Loucy (cell line): Measurements from ENCODE around the gene G0S2.

Experiments used
- H2AFZ ChIP-seq: fragments of 200-600 bp; sonication (generic); 2 replicates; pipeline ENCODE4 v1.6.0; 2016; ENCODE audit warnings: antibody characterized with exemption, mild to moderate bottlenecking, low read length, moderate library complexity
- H3F3A ChIP-seq: fragments of 200-600 bp; 2 replicates; pipeline ENCODE4 v1.6.0; 2016; ENCODE audit warnings: antibody characterized with exemption, low read depth, mild to moderate bottlenecking
- H3K27me3 ChIP-seq: fragments of 200-600 bp; sonication (generic); 2 replicates; pipeline ENCODE4 v1.6.1; 2014; ENCODE audit warnings: low read length, mild to moderate bottlenecking; ENCODE audit not compliant: insufficient read depth, poor library complexity, severe bottlenecking
- H3K36me3 ChIP-seq: fragments of 200-600 bp; sonication (generic); 2 replicates; pipeline ENCODE4 v1.6.1; 2016; ENCODE audit warnings: low read length; ENCODE audit not compliant: insufficient read depth
- H3K4me1 ChIP-seq: fragments of 200-600 bp; sonication (generic); 2 replicates; pipeline ENCODE4 v1.5.1; 2014; ENCODE audit warnings: low read length, mild to moderate bottlenecking; ENCODE audit not compliant: insufficient read depth, poor library complexity, severe bottlenecking
- H3K4me2 ChIP-seq: fragments of 200-600 bp; sonication (generic); 2 replicates; pipeline ENCODE4 v1.6.0; 2014; ENCODE audit warnings: antibody characterized with exemption, low read length, low read depth, mild to moderate bottlenecking; ENCODE audit not compliant: poor library complexity, severe bottlenecking
- H3K4me3 ChIP-seq: fragments of 200-600 bp; sonication (generic); 2 replicates; pipeline ENCODE4 v1.5.1; 2014; ENCODE audit warnings: low read length, mild to moderate bottlenecking, mixed read lengths; ENCODE audit not compliant: poor library complexity, severe bottlenecking
- H3K79me2 ChIP-seq: fragments of 200-600 bp; sonication (generic); 2 replicates; pipeline ENCODE4 v1.6.1; 2014; ENCODE audit warnings: low read length; ENCODE audit not compliant: insufficient read depth
- H3K9ac ChIP-seq: fragments of 200-600 bp; sonication (generic); 2 replicates; pipeline ENCODE4 v1.6.0; 2014; ENCODE audit warnings: mild to moderate bottlenecking, low read depth, low read length, moderate library complexity; ENCODE audit not compliant: poor library complexity, severe bottlenecking
- H3K9me2 ChIP-seq: fragments of 200-600 bp; sonication (generic); replicated peaks from 2 replicates; pipeline ENCODE4 v1.6.1; 2016; ENCODE audit warnings: low read depth, low read length, mixed read lengths
- H3K9me3 ChIP-seq: fragments of 200-600 bp; sonication (generic); 2 replicates; pipeline ENCODE4 v1.6.1; 2014; ENCODE audit warnings: mild to moderate bottlenecking, antibody characterized with exemption, low read length, low read depth; ENCODE audit not compliant: insufficient read depth
- H4K20me1 ChIP-seq: fragments of 200-600 bp; sonication (generic); 2 replicates; pipeline ENCODE4 v1.6.0; 2014; ENCODE audit warnings: antibody characterized with exemption, low read length, mild to moderate bottlenecking; ENCODE audit not compliant: insufficient read depth, poor library complexity, severe bottlenecking
- CTCF ChIP-seq: fragments of 200-600 bp; sonication (generic); conservative IDR thresholded peaks from 2 replicates; pipeline ENCODE4 v1.5.1; 2014; ENCODE audit warnings: mild to moderate bottlenecking, antibody characterized with exemption, low read length
- EZH2phosphoT487 ChIP-seq: fragments of 200-600 bp; IDR thresholded peaks from 2 replicates; pipeline ENCODE4 v1.6.1; 2018; ENCODE audit warnings: antibody characterized with exemption, mild to moderate bottlenecking, moderate library complexity, borderline replicate concordance

Gene G0S2

GRCh38 chr1:209678981-209679539, 3.8 kb downstream of the G0S2 start:
- Histone ChIP-seq H3F3A (no peaks in the 10 kb centered on the region), H4K20me1 (no peaks in the 10 kb centered on the region), H3K27me3 (peaks cover 7% of the 10 kb centered on the region), H3K4me3 (no peak overlapping the region), H3K9ac (no peak overlapping the region), H3K9me2 (no peaks in the 10 kb centered on the region), H2AFZ (no peak overlapping the region), H3K36me3 (no peaks in the 10 kb centered on the region), H3K4me2 (no peak overlapping the region), H3K4me1 (no peaks in the 10 kb centered on the region), H3K79me2 (no peaks in the 10 kb centered on the region), H3K9me3 (no peaks in the 10 kb centered on the region)
- TF ChIP-seq EZH2phosphoT487 (no peak), CTCF (no peak)

GRCh38 chr1:209685821-209686220, 10.6 kb downstream of the G0S2 start:
- Histone ChIP-seq H3K9me3 (no peaks in the 10 kb centered on the region), H3K79me2 (no peaks in the 10 kb centered on the region), H3K4me1 (peaks cover 12% of the 10 kb centered on the region), H3K36me3 (no peaks in the 10 kb centered on the region), H3K9me2 (no peaks in the 10 kb centered on the region), H2AFZ (no peak overlapping the region), H4K20me1 (no peaks in the 10 kb centered on the region), H3K4me2 (peak overlapping the region; percentile 36), H3F3A (no peaks in the 10 kb centered on the region), H3K27me3 (peaks cover 7% of the 10 kb centered on the region), H3K4me3 (no peak overlapping the region), H3K9ac (no peak overlapping the region)
- TF ChIP-seq CTCF (no peak), EZH2phosphoT487 (no peak)

GRCh38 chr1:209686322-209686721, 11.1 kb downstream of the G0S2 start:
- H3K9me2 ChIP-seq = no peaks in the 10 kb centered on the region
- TF ChIP-seq CTCF = no peak
- no peak for TF ChIP-seq EZH2phosphoT487
- peaks cover 7% of the 10 kb centered on the region for H3K27me3 ChIP-seq
- no peak overlapping the region for H3K4me3 ChIP-seq
- H3K4me2 ChIP-seq = peak overlapping the region; percentile 36
- no peak overlapping the region for H2AFZ ChIP-seq
- no peaks in the 10 kb centered on the region for H3F3A ChIP-seq
- peaks cover 12% of the 10 kb centered on the region for H3K4me1 ChIP-seq
- no peaks in the 10 kb centered on the region for H3K79me2 ChIP-seq
- no peaks in the 10 kb centered on the region for H4K20me1 ChIP-seq
- no peaks in the 10 kb centered on the region for H3K36me3 ChIP-seq
- H3K9me3 ChIP-seq = no peaks in the 10 kb centered on the region
- H3K9ac ChIP-seq = no peak overlapping the region
